ENCODE results near the gene SUSD4.

The SUSD4 gene

DNA sequence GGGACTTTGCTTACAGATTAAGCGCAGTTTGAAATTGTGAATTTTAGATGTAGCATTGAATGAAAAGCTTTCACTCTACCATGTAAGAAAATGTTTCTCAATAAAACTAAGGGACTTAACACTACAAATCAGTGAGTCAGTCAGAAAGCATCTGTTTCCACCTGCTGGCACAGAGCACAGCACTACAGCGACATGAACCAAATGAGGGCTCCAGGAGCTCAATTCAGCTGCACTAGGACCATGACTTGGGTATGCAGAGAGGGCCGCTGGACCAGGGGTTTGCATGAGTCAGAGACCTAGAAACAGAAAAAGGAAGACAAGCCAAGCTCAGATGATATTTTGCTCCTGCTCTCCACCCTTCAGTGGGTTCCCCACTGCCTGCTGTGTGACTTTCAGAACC lies 5.2 kb downstream of the SUSD4 start:
- no peak for TF ChIP-seq EGR1 (IDR thresholded peaks at IDR 0.05)
- no peak for TF ChIP-seq TEAD4 (IDR thresholded peaks at IDR 0.05)
- no peak for TF ChIP-seq MAX (IDR thresholded peaks at IDR 0.05)
- TF ChIP-seq, protein P1, sequence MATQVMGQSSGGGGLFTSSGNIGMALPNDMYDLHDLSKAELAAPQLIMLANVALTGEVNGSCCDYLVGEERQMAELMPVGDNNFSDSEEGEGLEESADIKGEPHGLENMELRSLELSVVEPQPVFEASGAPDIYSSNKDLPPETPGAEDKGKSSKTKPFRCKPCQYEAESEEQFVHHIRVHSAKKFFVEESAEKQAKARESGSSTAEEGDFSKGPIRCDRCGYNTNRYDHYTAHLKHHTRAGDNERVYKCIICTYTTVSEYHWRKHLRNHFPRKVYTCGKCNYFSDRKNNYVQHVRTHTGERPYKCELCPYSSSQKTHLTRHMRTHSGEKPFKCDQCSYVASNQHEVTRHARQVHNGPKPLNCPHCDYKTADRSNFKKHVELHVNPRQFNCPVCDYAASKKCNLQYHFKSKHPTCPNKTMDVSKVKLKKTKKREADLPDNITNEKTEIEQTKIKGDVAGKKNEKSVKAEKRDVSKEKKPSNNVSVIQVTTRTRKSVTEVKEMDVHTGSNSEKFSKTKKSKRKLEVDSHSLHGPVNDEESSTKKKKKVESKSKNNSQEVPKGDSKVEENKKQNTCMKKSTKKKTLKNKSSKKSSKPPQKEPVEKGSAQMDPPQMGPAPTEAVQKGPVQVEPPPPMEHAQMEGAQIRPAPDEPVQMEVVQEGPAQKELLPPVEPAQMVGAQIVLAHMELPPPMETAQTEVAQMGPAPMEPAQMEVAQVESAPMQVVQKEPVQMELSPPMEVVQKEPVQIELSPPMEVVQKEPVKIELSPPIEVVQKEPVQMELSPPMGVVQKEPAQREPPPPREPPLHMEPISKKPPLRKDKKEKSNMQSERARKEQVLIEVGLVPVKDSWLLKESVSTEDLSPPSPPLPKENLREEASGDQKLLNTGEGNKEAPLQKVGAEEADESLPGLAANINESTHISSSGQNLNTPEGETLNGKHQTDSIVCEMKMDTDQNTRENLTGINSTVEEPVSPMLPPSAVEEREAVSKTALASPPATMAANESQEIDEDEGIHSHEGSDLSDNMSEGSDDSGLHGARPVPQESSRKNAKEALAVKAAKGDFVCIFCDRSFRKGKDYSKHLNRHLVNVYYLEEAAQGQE (IDR thresholded peaks at IDR 0.05; ENCODE audit: low read depth), result no peak
- TF ChIP-seq EP300 (IDR thresholded peaks at IDR 0.05; ENCODE audit: borderline replicate concordance), result no peak
- TF ChIP-seq FOXM1 (IDR thresholded peaks at IDR 0.05; ENCODE audit: borderline replicate concordance, low read depth), result no peak
- no peak for TF ChIP-seq TAF1 (IDR thresholded peaks at IDR 0.05; ENCODE audit: low read depth)
- no peak for TF ChIP-seq YY1 (IDR thresholded peaks at IDR 0.05; ENCODE audit: low read depth)
- no peak for TF ChIP-seq NFIC (IDR thresholded peaks at IDR 0.05)
- no peak for TF ChIP-seq CEBPB (IDR thresholded peaks at IDR 0.05)
- no peak for TF ChIP-seq ZBTB7A (IDR thresholded peaks at IDR 0.05; ENCODE audit: low read depth)
- no peak for TF ChIP-seq CREB1 (IDR thresholded peaks at IDR 0.05; ENCODE audit: low read depth)
- no peak; the same call in 1 of the 2 replicates for TF ChIP-seq RAD21 (IDR thresholded peaks at IDR 0.05; ENCODE audit: low read depth)
- no peak for TF ChIP-seq TCF12 (IDR thresholded peaks at IDR 0.05; ENCODE audit: low read depth)
- TF ChIP-seq, protein P2, sequence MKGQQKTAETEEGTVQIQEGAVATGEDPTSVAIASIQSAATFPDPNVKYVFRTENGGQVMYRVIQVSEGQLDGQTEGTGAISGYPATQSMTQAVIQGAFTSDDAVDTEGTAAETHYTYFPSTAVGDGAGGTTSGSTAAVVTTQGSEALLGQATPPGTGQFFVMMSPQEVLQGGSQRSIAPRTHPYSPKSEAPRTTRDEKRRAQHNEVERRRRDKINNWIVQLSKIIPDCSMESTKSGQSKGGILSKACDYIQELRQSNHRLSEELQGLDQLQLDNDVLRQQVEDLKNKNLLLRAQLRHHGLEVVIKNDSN (IDR thresholded peaks at IDR 0.05), result no peak

DNA sequence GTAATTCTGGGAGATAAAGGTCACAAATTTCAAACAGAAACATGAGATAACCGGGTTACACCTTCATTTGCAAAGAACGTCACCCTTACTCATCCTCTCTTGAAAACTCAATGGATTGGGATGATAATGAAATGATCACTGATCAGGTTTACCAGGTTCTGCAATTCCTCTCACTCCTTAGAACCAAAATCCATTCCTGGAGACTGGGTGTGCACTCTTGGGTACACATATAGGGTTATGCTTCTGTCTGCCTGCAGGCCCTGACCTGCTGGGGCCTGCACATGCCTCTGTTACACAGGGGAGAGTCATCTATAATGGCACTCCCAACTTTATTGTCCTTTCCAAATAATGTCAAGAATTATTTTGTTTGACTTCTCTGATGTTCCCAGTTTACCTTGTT lies 8.3 kb downstream of the SUSD4 start:
- TF ChIP-seq CEBPB (IDR thresholded peaks at IDR 0.05), result no peak
- no peak for TF ChIP-seq RAD21 (IDR thresholded peaks at IDR 0.05; ENCODE audit: low read depth)
- no peak for TF ChIP-seq TEAD4 (IDR thresholded peaks at IDR 0.05)
- TF ChIP-seq EGR1 (IDR thresholded peaks at IDR 0.05), result no peak
- no peak for TF ChIP-seq YY1 (IDR thresholded peaks at IDR 0.05; ENCODE audit: low read depth)
- no peak for TF ChIP-seq NFIC (IDR thresholded peaks at IDR 0.05)
- TF ChIP-seq, protein P2 (IDR thresholded peaks at IDR 0.05), result no peak
- TF ChIP-seq TCF12 (IDR thresholded peaks at IDR 0.05; ENCODE audit: low read depth), result no peak
- no peak for TF ChIP-seq MAX (IDR thresholded peaks at IDR 0.05)
- no peak for TF ChIP-seq EP300 (IDR thresholded peaks at IDR 0.05; ENCODE audit: borderline replicate concordance)
- no peak for TF ChIP-seq FOXM1 (IDR thresholded peaks at IDR 0.05; ENCODE audit: borderline replicate concordance, low read depth)
- TF ChIP-seq, protein P1 (IDR thresholded peaks at IDR 0.05; ENCODE audit: low read depth), result no peak
- no peak for TF ChIP-seq TAF1 (IDR thresholded peaks at IDR 0.05; ENCODE audit: low read depth)

DNA sequence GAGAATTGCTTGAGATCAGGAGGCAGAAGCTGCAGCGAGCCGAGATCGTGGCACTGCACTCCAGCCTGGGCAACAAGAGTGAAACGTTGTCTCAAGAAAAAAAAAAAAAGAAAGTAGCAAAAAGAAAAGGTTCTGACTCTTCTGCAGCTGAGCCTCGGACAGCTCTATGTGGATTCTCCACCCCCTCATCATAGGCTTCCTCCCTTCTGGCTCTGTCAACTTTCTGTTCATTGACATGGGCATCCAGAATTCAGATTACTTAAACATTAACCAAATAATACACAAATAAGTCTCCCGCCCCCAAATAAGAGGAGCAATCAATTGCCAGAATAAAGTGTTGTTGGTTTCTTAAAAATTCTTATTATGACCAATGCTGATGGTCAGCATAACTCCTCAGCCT lies 10.0 kb downstream of the SUSD4 start:
- TF ChIP-seq RAD21 (IDR thresholded peaks at IDR 0.05; ENCODE audit: low read depth) (no peak), CREB1 (IDR thresholded peaks at IDR 0.05; ENCODE audit: low read depth) (no peak), TCF12 (IDR thresholded peaks at IDR 0.05; ENCODE audit: low read depth) (no peak), CEBPB (IDR thresholded peaks at IDR 0.05) (no peak), EGR1 (IDR thresholded peaks at IDR 0.05) (no peak), EP300 (IDR thresholded peaks at IDR 0.05; ENCODE audit: borderline replicate concordance) (no peak), MAX (IDR thresholded peaks at IDR 0.05) (no peak), FOXM1 (IDR thresholded peaks at IDR 0.05; ENCODE audit: borderline replicate concordance, low read depth) (no peak), TAF1 (IDR thresholded peaks at IDR 0.05; ENCODE audit: low read depth) (no peak), YY1 (IDR thresholded peaks at IDR 0.05; ENCODE audit: low read depth) (no peak), ZBTB7A (IDR thresholded peaks at IDR 0.05; ENCODE audit: low read depth) (no peak), NFIC (IDR thresholded peaks at IDR 0.05) (no peak), TEAD4 (IDR thresholded peaks at IDR 0.05) (no peak)
- TF ChIP-seq, protein P2 (IDR thresholded peaks at IDR 0.05), result no peak
- TF ChIP-seq, protein P1 (IDR thresholded peaks at IDR 0.05; ENCODE audit: low read depth), result no peak

All from Ishikawa (cell line).